Ovary (tissue), 9 donors: ENCODE measurements around the gene COL4A5. TPM values are rescaled to one million over a fixed set of nuclear protein-coding genes. Genes with fewer than 3 reads are reported as not detected.

Experiments
- DNase-seq, 5 donors: peaks; one replicate each; pipeline ENCODE4 v3.0.0-alpha.2; 2019 to 2020
- H3K27ac ChIP-seq, 2 donors: fragments of 200-600 bp; one replicate each; pipeline versions ENCODE4 v1.5.1 to v1.8.0; 2019 to 2022
- H3K27me3 ChIP-seq: fragments of 200-600 bp; one replicate; pipeline ENCODE4 v1.8.0; 2022
- H3K36me3 ChIP-seq: fragments of 200-600 bp; sonication (generic); one replicate; pipeline ENCODE4 v1.5.1; 2019
- H3K4me1 ChIP-seq: one replicate; pipeline ENCODE4 v1.8.1; 2013; ENCODE audit warnings: mild to moderate bottlenecking, moderate library complexity; ENCODE audit not compliant: insufficient read depth
- H3K4me3 ChIP-seq: fragments of 200-600 bp; sonication (generic); one replicate; pipeline ENCODE4 v1.5.1; 2017
- H3K9me3 ChIP-seq, 2 donors: fragments of 200-600 bp in 1 of 2; sonication (generic) in 1 of 2; one replicate each; pipeline versions ENCODE4 v1.5.1 to v1.8.1; 2013 to 2019; ENCODE audit warnings: mild to moderate bottlenecking in 1 of 2, moderate library complexity in 1 of 2
- CTCF ChIP-seq, 3 donors: fragments of 450-650 bp in 2 of 3; fragments of 200-600 bp in 1 of 3; IDR thresholded peaks; one replicate each; pipeline versions ENCODE4 v1.5.1 to v1.8.0; 2016 to 2022; ENCODE audit warnings: antibody characterized with exemption in 3 of 3, mild to moderate bottlenecking in 1 of 3
- EP300 ChIP-seq: sonication (generic); formaldehyde crosslinking; IDR thresholded peaks from one replicate; pipeline ENCODE4 v1.6.1; 2017; ENCODE audit warnings: antibody characterized with exemption
- POLR2A ChIP-seq: fragments of 450-650 bp; IDR thresholded peaks from one replicate; pipeline ENCODE4 v1.6.1; 2017; ENCODE audit warnings: antibody characterized with exemption, mild to moderate bottlenecking, moderate library complexity
- whole genome bisulfite sequencing, 3 donors: extraction: QIAGEN DNeasy Blood & Tissue Kit in 1 of 3; methylation state at CpG; one replicate each; pipeline versions ENCODE4 v1.1.5 to v1.1.7; 2013 to 2017; 5-methylcytosine and 5-hydroxymethylcytosine counted together
- intact Hi-C, 4 donors: fragments of 100-400 bp; cut with DNase I; formaldehyde crosslinking; loops; one replicate each; pipeline versions ENCODE4 v1.11.0 to v1.15.1; 2022 to 2023
- polyA plus RNA-seq, 2 donors: library from polyadenylated mRNA; stranded (reverse); fragments of 200-250 nt in 1 of 2; fragments of 350-450 nt in 1 of 2; fragmentation: Illumina TruSeq in 1 of 2; extraction: RNeasy Lipid Tissue Mini Kit (QIAGEN cat#74804) in 1 of 2; gene quantifications; one replicate each; pipeline ENCODE4 v1.2.3, GENCODE V29; 2013 to 2014
- total RNA-seq, 7 donors: library from RNA; depleted of rRNA in 2 of 7; stranded (reverse); fragments of >200 nt in 2 of 7; fragmentation: NEBNext Ultra II Directional in 3 of 7; extraction: Animal tissue kit (Norgen Biotek cat#: 25700) in 3 of 7; gene quantifications; one replicate each; pipeline versions ENCODE4 v1.1.0 to v1.2.4, GENCODE V29; 2016 to 2023
- donor health status: DM: no; HTN: no; CAD: no; lungs with moderate emphysema.
- donor health status: DM: no; HTN: no; CAD: no.
- donor health status: Bipolar disorder and iron deficiency.
- donor health status: DM: yes; HTN: yes; CAD: no.
- donor health status: DM: no; HTN: no; CAD: no.
- donor health status: DM: yes; HTN: yes; CAD: no.

COL4A5 gene
- total and polyA plus RNA-seq, 9 donors: 10.2 to 75.9 (median 45.3) TPM

DNA sequence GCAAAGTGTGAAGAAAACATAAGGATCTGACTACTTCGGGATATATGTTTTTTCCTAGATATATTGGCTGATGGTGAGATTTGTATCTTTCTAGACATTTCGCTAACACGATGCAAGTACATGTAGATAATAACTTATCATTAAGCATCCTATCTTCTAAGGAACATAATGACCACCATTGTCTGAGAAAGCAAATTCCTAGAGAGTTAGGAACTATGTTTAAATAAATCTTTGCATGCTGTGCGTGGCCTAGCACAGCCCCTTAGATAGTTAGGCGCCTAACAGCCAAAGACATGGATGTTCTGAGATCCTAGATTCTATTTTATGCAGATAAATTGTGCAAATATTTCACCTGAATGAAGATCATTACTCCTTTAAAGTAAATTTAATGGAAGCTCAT is 4.4 kb upstream of the COL4A5 start:
- Histone ChIP-seq H3K27me3 (no peaks in the 10 kb centered on the region), H3K9me3 (no peaks in the 10 kb centered on the region), H3K4me3 (no peak overlapping the region), H3K36me3 (no peaks in the 10 kb centered on the region), H3K4me1 (no peaks in the 10 kb centered on the region), H3K27ac (no peak overlapping the region)
- 67 to 71% (median 70%) methylated on average over 5 of the region's 5 CpGs for WGBS, 3 donors
- no peak for DNase-seq
- intact Hi-C loops: no loop called here
- TF ChIP-seq CTCF (IDR thresholded peaks at IDR 0.05) (no peak), POLR2A (no peak), EP300 (no peak)

GRCh38 chrX:108437349-108438109 is 2.1 kb upstream of the COL4A5 start:
- Histone ChIP-seq H3K27me3 (no peaks in the 10 kb centered on the region), H3K27ac (no peak overlapping the region), H3K36me3 (no peaks in the 10 kb centered on the region), H3K4me3 (peak overlapping the region; percentile 30), H3K4me1 (no peaks in the 10 kb centered on the region), H3K9me3 (no peaks in the 10 kb centered on the region)
- intact Hi-C loops: no loop called here
- no peak for DNase-seq
- TF ChIP-seq CTCF (IDR thresholded peaks at IDR 0.05): no peak
- TF ChIP-seq POLR2A: no peak
- no peak for TF ChIP-seq EP300
- WGBS, 3 donors: 22 to 31% (median 24%) methylated on average over 20 of the region's 20 CpGs

- WGBS, 3 donors: 25 to 31% (median 26%) methylated on average over 16 of the region's 16 CpGs
- Histone ChIP-seq H3K27me3 (no peaks in the 10 kb centered on the region), H3K4me3 (peak within 1 kb of the TSS; percentile 43), H3K4me1 (no peaks in the 10 kb centered on the region), H3K9me3 (no peaks in the 10 kb centered on the region), H3K36me3 (no peaks in the 10 kb centered on the region), H3K27ac (peak within 1 kb of the TSS in 1 of 2 donors; percentile 3)
- DNase-seq: peak; percentile 20 to 40 (median 25)
- TF ChIP-seq POLR2A: no peak
- intact Hi-C loops: no loop called here
Observed at GRCh38 chrX:108438110-108438623, 1.5 kb upstream of the COL4A5 start, which contains the start of gene COL4A6. COL4A6 (minus strand) TSS chrX:108438422; CDS start chrX:108438196, 226 bp downstream.

- no peaks in the 10 kb centered on the region for H3K4me1 ChIP-seq
- WGBS, 3 donors: 14 to 20% (median 17%) methylated on average over 25 of the region's 25 CpGs
- DNase-seq: peak; percentile 12 to 42 (median 27)
- no peaks in the 10 kb centered on the region for H3K27me3 ChIP-seq
- H3K36me3 ChIP-seq: no peaks in the 10 kb centered on the region
- intact Hi-C loops: no loop called here
- no peaks in the 10 kb centered on the region for H3K9me3 ChIP-seq
- peak overlapping the region; percentile 43 for H3K4me3 ChIP-seq
- H3K27ac ChIP-seq: peak overlapping the region in 1 of 2 donors; percentile 3
- TF ChIP-seq CTCF (IDR thresholded peaks at IDR 0.05) (no peak), POLR2A (no peak), EP300 (no peak)
Observed at GRCh38 chrX:108439961-108440696, 491 bp downstream of the COL4A5 start.
